ENCODE results near the gene SIK1.

- TF ChIP-seq CTCF (optimal IDR thresholded peaks at IDR 0.05 in 1 of 3, IDR thresholded peaks at IDR 0.05 in 1 of 3, conservative IDR thresholded peaks at IDR 0.05 in 1 of 3; ENCODE audit: extremely low read depth in 1 of 3, insufficient read depth in 2 of 3, low read length in 3 of 3) (no peak), EZH2 (IDR thresholded peaks at IDR 0.05; ENCODE audit: low read length) (no peak)
These were observed 52.6 kb downstream of the SIK1 start for GRCh38 chr21:43374228-43374885.
